Measurements from ENCODE around the gene BPHL.

GRCh38 chr6:3094815-3095214 is 23.7 kb upstream of the BPHL start:
- TF ChIP-seq ZFX (IDR thresholded peaks at IDR 0.05; ENCODE audit: borderline replicate concordance) (no peak), CTCF (IDR thresholded peaks at IDR 0.05) (no peak)

Data from 22Rv1 (cell line).